C4-2B (cell line): ENCODE data around the gene HDAC4.

Source experiments
- H3K27ac ChIP-seq: fragments of 450-650 bp; 2 replicates; pipeline ENCODE4 v1.5.1; 2017
- ZFX ChIP-seq: fragments of 450-650 bp; IDR thresholded peaks from 2 replicates; pipeline ENCODE4 v1.6.1; 2017
- TF ChIP-seq, protein P1 (sequence below): fragments of 450-650 bp; conservative IDR thresholded peaks from 2 replicates; pipeline ENCODE4 v1.5.1; 2017; ENCODE audit warnings: mild to moderate bottlenecking

HDAC4 gene

DNA sequence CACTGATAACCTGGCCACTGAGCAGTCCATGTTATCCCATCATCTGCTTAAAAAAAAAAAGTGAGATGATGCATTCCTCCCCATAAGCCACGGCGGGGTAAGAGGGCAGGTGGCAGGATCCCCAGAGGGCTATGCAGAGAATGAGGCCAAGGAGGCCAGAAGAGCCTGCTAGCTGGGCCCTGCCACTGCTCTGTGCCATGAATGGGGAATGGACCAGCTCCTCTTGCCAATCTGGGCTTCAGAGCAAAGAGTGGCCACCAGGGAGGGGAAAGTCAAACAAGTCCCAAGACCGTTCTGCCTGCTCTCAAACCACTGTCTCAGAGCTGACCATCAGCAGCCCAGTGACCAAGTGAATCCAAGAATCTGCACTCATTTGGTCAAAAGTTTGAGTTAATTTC, 350.6 kb downstream of the HDAC4 start:
- no peak overlapping the region for H3K27ac ChIP-seq

DNA sequence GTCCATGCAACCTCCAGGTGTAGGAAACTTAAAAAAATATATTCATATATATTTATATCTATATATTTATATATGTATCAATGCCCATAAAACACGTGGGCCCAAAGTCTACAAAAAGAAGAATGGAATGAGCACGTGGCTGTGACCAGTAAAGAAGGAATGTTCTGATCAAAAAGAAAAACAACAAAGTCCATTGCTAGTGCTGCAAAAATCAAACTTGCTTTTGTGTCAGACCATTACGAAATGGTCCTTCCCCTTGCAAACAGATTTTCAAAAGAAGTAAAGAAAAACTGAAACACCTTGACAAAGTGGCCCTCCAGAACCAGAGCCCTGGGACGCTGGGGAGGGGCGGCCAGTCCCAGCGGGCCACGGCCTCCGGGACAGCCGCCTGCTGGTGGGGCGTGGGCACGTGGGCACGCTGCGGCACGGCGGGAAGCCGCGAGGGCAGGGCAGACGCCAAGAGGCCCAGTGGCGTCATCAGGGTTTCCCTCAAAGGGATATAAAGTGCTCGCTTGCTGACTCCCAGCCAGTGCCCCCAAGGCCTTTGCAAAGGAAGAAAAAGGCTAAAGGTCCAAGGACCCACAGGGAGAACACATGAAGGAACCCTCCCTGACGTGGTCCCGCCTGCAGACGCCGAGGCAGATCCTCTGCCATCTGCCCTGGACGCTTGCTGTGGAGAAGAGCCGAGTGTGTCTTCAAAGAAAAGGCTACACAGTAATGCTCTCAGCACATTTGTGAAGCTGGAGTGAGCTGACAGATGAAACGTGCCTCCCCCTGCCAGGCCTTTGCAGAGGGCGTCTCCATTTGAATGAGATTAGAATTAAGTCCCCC, 351.2 kb downstream of the HDAC4 start:
- no peak overlapping the region for H3K27ac ChIP-seq
- TF ChIP-seq ZFX = no peak
- TF ChIP-seq, protein P1, sequence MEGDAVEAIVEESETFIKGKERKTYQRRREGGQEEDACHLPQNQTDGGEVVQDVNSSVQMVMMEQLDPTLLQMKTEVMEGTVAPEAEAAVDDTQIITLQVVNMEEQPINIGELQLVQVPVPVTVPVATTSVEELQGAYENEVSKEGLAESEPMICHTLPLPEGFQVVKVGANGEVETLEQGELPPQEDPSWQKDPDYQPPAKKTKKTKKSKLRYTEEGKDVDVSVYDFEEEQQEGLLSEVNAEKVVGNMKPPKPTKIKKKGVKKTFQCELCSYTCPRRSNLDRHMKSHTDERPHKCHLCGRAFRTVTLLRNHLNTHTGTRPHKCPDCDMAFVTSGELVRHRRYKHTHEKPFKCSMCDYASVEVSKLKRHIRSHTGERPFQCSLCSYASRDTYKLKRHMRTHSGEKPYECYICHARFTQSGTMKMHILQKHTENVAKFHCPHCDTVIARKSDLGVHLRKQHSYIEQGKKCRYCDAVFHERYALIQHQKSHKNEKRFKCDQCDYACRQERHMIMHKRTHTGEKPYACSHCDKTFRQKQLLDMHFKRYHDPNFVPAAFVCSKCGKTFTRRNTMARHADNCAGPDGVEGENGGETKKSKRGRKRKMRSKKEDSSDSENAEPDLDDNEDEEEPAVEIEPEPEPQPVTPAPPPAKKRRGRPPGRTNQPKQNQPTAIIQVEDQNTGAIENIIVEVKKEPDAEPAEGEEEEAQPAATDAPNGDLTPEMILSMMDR = no peak

More for the DNA sequence above, 350.6 kb downstream of the HDAC4 start:
- TF ChIP-seq, protein P1 = no peak
- TF ChIP-seq ZFX = no peak

DNA sequence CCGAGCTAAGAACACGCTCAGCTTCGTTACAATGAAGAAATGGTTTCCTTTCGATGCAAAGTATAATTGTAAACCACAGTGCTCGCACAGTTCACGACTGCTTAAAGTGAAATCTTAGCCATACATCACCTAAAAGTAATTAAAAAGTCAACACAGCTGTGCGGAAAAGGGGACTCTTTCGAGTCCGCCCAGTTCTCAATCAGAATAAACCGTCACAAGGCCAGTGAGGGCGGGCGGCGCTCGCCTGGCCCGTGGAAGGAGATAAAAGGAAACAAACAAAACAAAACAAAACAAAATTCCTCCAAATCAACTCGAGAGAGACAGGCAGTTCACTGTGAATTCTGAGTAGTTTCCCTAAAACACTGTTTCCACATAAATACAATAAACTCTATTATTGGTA, 352.1 kb downstream of the HDAC4 start:
- TF ChIP-seq, protein P1 = no peak
- no peak for TF ChIP-seq ZFX
- H3K27ac ChIP-seq = no peak overlapping the region

DNA sequence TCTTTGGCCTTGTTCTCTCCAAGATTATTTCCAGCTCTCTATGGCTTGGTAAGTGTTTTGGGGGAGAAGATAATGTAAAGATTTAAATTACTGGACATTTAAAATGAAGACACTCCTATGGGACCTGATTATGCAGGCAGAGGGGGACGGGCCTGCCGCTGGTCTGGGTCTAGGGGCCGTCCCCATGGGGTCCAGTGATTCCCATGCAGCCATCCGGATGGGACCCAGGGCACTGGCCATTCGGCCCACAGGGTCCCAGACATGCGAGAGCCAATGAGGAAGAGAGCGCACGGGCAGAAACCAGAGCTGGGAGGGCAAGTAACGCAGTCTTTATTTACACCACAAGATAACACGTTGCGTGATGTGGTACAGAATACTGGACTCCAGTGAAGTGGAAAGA, 353.0 kb downstream of the HDAC4 start:
- no peak overlapping the region for H3K27ac ChIP-seq
- TF ChIP-seq, protein P1 = no peak
- no peak for TF ChIP-seq ZFX

DNA sequence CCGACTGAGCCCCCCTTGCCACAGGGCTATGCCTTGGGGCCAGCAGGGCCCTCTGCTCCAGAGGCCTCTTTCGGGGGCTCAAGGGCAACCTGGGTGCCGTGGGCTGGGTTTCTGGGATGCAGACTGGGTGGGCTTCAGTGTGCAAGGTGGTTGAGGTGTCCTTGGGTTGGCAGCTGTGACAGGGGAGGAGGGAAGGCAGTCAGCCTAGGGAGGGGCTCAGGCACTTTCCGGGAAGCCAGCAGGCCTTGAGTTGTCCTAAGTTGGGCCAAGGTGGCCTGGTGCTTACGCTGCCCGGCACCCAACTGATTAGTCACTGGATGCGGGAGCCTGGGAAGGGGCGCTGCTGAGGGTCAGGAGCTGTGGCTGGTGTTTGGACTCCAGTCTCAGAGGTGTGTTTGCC, 353.4 kb downstream of the HDAC4 start:
- TF ChIP-seq, protein P1 = no peak
- TF ChIP-seq ZFX = no peak
- no peak overlapping the region for H3K27ac ChIP-seq

DNA sequence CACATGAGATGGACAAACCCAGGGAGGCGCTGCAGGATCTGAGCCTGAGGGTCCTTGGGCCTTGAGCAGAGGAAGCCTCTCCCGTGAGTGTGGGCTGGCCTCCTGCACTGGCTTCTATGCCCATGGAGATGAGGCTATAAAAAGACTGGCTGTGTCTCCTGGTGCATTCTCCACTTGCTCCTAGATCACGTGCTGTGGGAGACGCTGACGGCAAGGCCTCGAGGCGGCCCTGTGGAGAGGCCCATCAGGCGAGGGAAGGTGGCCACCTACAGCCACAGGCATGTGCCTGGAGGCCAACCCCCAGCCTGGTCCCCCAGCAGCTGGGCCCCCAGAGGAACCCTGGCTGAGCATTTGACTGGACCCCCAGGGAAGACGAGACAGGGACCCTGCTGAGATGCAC, 354.0 kb downstream of the HDAC4 start:
- no peak overlapping the region for H3K27ac ChIP-seq
- no peak for TF ChIP-seq ZFX
- TF ChIP-seq, protein P1 = no peak

DNA sequence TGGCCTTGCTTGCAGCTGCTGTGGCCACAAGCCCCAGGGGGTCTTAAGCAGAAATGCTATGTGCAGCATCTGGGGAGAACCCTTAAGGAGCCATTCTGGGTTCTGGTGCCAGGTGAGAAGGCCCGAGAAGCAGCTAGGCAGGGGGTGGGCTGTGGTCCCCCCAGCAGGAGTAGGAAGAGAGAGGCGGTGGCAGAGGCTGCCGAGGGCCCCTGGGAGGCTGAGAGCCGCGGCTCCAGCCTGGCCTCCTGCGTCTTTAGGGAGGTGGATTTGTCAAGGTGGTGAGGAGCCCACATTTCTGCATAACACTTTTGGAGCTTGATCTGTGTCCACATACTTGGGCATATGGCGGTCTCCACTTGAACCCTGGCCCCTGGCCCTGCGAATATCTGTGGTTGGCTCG, 356.5 kb downstream of the HDAC4 start:
- TF ChIP-seq, protein P1 = no peak
- TF ChIP-seq ZFX = no peak
- no peak overlapping the region for H3K27ac ChIP-seq
